DND-41 (cell line): Measurements from ENCODE around the gene BTNL9.

Experiments used
- CTCF ChIP-seq: IDR thresholded peaks from 2 replicates; pipeline ENCODE4 v1.5.1; 2012; ENCODE audit warnings: borderline replicate concordance, low read length, moderate library complexity, mild to moderate bottlenecking; ENCODE audit not compliant: poor library complexity, severe bottlenecking; ENCODE audit errors: extremely low read depth
- EZH2 ChIP-seq: IDR thresholded peaks from 3 replicates; pipeline ENCODE4 v1.6.1; 2012; ENCODE audit warnings: borderline replicate concordance, low read depth, mild to moderate bottlenecking, moderate library complexity, low read length, inconsistent platforms; ENCODE audit not compliant: severe bottlenecking

GRCh38 chr5:181100121-181100875 is 60.2 kb downstream of the BTNL9 start:
- TF ChIP-seq CTCF (no peak), EZH2 (no peak)
